ENCODE measurements around the gene PTPRE.

DNA sequence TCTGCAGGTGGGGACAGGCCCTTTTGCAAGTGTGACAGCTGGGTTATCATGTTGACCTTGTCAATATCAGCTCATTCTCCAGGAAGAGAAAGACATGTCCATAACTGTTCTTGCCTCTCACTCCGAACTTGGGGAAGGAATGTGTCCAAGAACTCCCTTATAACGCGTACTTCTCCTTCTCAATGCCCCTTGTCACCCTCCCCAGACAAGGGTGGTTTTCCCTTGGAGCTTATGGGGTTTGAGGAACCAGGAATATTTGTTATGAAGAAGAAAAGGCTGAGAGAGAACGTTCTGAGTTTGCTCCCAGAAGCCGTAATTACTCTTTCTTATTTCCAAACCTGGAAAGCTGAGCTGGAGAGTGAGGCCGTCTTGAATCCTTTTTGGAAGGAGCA, 141.9 kb downstream of the PTPRE start:
- TF ChIP-seq, protein P1, sequence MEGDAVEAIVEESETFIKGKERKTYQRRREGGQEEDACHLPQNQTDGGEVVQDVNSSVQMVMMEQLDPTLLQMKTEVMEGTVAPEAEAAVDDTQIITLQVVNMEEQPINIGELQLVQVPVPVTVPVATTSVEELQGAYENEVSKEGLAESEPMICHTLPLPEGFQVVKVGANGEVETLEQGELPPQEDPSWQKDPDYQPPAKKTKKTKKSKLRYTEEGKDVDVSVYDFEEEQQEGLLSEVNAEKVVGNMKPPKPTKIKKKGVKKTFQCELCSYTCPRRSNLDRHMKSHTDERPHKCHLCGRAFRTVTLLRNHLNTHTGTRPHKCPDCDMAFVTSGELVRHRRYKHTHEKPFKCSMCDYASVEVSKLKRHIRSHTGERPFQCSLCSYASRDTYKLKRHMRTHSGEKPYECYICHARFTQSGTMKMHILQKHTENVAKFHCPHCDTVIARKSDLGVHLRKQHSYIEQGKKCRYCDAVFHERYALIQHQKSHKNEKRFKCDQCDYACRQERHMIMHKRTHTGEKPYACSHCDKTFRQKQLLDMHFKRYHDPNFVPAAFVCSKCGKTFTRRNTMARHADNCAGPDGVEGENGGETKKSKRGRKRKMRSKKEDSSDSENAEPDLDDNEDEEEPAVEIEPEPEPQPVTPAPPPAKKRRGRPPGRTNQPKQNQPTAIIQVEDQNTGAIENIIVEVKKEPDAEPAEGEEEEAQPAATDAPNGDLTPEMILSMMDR (IDR thresholded peaks at IDR 0.05) = no peak
- no peak for TF ChIP-seq POLR2A (IDR thresholded peaks at IDR 0.05)

Data from upper lobe of left lung (tissue), 4 donors.